AG09319 (cell line): ENCODE data around the gene POMT1.
"Not testable (repeated sequence)": the region's sequence is repeated elsewhere in the genome, so short reads cannot be mapped to it uniquely, and the experiment has no call there.

Experiments used
- DNase-seq: peaks from one replicate; pipeline ENCODE4 v3.0.0-alpha.2; 2010; ENCODE audit warnings: low read depth; ENCODE audit errors: extremely low read depth
- CTCF ChIP-seq: IDR thresholded peaks from 2 replicates; pipeline ENCODE4 v1.5.1; 2011; ENCODE audit warnings: low read depth, mild to moderate bottlenecking, inconsistent platforms, low read length, moderate library complexity

POMT1 gene

DNA sequence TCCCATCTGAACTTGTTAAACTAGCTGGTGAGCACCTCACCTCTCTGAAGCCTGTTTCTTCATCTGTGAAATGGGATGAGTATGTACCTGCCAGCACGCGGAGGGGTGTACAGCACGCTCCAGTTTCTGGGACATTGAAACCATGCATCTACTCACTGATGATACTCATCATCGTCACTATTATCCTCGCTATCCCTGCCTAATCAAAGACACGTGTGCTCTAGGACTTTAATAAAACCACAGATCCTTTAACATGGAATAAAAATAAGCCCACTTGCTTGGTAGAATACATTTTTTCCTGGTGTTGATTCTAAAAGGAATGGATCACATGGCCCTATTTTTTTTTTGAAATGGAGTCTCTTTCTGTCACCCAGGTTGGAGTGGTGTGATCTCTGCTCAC lies 37.3 kb upstream of the POMT1 start:
- no peak for TF ChIP-seq CTCF
- DNase-seq, result no peak

DNA sequence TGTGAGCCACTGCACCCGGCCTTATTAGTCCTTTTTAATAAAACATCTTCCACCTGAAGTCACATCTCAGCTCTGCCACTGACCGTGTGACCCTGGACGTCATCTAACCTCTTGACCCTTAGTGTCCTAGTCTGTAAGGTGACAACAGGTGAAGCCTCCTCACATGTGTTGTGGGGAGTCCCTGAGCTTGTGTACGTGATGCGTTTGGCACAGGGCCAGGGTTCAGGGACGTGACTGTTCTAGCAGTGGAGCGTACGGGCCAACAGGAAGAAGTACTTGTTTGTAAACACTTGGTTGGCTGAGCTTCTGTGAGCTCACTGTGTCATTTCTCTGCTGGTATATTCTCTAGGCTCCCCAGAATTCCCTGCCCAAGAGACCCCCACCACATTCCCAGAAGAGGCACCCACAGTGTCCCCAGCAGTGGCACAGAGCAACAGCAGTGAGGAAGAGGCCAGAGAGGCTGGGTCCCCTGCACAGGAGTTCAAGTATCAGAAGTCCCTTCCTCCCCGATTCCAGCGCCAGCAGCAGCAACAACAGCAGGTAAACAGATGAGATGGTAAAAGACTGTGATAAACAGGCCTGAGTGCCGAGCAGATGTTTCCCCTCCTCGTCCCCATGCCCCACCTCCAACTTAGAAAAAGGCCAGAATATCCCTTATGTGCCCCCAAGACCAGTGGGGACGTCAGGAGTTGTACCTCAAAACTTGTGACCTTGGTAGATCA lies 35.3 kb upstream of the POMT1 start:
- DNase-seq, result no peak
- no peak for TF ChIP-seq CTCF

- no peak for DNase-seq
- no peak for TF ChIP-seq CTCF
Measured at GRCh38 chr9:131468031-131468430, 34.7 kb upstream of the POMT1 start.

DNA sequence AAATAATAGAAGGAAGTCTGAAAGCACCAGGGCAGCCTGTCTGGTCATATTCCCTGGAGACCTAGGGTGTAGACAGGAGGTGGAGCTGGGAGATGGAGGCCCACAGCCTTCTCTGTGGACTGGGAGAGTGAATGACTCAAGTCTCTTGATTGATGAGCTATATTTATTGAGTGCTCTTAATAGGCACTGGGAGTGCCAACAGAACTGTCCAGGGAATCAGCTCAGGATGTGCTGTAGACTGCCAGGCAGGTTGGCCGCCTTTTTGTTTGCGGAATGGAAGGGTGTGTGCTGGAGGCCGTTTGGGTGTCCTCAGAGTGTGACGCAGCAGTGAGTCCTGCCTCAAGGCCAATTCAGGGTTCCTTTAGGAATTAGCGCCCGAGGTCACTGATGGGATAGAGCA lies 33.4 kb upstream of the POMT1 start:
- no peak for TF ChIP-seq CTCF
- no peak for DNase-seq

DNA sequence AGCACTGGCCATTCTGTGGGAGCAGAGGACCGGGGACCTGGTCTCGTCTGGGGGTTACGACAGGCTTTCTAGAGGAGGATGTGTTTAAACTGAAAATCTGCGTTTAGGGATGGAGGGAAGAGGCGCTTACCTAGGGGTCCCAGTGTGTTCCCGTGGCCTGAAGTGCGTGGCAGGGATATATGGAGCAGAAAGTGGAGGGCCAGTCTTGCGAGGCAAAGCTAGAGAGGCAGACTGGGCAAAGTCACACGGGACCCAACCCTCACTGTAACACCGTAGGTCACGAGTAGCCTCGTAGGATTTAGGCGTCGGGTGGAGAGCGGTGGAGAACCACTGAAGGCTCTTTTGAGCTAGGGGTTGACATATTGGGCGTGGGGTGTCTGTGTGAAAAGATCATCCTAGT lies 32.8 kb upstream of the POMT1 start:
- TF ChIP-seq CTCF, result no peak
- DNase-seq, result no peak

DNA sequence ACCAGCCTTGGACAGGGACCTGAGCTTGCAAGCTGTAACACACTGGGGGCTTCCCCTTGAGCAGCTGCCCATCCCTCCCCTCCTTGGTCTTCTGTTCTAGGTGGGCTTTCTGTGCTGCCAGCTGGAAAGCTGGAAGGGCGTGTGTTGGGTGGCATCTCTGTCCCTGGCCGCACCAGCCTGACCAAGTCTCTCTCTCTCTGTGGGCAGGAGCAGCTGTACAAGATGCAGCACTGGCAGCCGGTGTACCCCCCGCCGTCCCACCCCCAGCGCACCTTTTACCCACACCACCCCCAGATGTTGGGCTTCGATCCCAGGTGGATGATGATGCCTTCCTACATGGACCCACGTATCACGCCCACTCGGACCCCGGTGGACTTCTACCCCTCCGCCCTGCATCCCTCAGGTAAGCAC lies 32.1 kb upstream of the POMT1 start:
- no peak for DNase-seq
- no peak for TF ChIP-seq CTCF

DNA sequence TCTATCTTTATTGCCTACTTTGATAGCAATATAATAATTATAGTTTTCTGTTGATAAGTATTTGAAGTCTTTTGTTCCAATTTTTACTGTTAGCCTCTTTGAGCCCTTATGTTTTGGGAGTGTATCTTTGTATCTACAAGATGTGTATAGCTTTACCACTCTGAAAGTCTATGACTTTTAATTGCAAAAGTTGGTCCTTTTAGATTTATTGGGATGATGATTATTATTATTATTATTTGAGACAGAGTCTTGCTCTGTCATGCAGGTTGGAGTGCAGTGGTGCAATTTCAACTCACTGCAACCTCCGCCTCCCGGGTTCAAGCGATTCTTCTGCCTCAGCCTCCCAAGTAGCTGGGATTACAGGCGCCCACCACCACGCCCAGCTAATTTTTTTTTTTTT lies 30.6 kb upstream of the POMT1 start:
- not testable (repeated sequence) for DNase-seq

DNA sequence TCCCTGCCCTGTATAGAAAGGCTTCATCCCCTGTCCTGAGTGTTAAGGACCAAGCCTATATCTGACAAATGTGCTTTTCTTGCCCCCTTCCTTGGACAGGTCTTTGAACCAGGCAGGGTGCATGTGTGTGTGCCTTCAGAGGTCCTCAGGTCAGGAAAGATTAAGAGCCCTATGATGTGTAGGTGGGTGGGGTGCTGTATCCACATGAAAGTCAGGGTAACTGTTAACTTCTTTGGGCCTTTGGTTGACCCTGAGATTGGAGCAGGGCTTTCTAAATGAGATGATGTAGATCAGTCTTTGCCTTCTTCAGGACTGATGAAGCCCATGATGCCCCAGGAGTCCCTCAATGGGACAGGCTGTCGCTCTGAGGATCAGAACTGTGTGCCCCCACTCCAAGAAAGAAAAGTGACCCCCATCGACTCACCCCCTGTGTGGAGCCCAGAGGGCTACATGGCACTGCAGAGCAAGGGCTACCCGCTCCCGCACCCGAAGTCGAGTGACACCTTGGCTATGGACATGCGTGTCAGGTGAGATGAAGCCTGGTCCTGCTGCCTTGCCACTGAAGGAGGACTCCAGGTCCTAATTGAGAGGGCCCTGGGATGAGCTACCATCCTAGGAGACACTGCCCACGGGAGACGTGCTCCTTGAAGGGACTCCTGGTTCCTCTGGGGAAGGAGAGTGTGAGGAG lies 29.4 kb upstream of the POMT1 start:
- DNase-seq, result no peak
- TF ChIP-seq CTCF, result no peak
